ENCODE results near the gene ZMYND8. TPM values are rescaled to one million over a fixed set of nuclear protein-coding genes. Genes with fewer than 3 reads are reported as not detected.
"Not testable (repeated sequence)": the region's sequence is repeated elsewhere in the genome, so short reads cannot be mapped to it uniquely, and the experiment has no call there.

The ZMYND8 gene
- total and polyA plus RNA-seq, 3 donors from 2014 or later, result 30.4 to 102 (median 87.2) TPM

DNA sequence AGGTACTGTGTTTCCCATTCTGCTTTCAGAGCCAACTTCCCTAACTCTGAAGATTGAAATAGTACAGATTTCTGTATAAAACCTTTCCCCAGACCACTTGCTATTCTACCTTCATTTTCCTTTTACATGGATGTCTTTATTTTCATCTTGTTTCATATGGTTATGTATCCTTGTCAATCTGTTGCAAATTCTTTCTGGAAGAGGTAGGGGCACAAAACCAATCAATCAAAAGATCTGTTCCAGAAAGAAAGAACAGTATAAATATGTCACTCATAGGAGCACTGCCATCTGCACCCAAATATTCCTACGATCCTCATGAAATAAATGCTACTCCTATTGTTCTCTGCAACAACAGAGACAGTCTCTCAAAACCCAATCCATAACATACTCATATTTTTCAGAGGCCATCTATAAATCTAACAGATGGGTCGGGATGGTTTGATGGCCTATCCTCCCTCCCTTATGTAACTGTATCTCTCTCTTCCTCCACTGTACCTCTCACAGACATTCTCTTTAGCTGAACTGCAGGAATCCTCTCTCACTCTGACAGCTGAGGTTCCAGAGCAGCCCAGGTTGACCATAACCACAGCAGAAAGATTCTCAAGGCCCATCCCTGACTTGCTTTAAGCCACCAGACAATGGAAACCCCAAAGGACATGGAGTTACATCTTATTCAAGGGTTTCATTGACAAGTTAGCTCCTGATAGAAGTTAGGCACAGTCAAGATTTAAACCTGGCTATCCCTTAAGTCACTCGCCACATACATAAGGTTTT lies 112.8 kb downstream of the ZMYND8 start:
- DNase-seq, result no peak
- H3K4me3 ChIP-seq, result no peak overlapping the region
- intact Hi-C loops (cut with DNase I; ENCODE audit: low total_unique reads), result no loop called here
- 90 to 93% methylated on average over 3 of the region's 3 CpGs for WGBS, 2 donors
- H3K27me3 ChIP-seq, result no peaks in the 10 kb centered on the region
- H3K9me3 ChIP-seq, result no peaks in the 10 kb centered on the region
- no peaks in the 10 kb centered on the region for H3K4me1 ChIP-seq
- TF ChIP-seq, protein P1, sequence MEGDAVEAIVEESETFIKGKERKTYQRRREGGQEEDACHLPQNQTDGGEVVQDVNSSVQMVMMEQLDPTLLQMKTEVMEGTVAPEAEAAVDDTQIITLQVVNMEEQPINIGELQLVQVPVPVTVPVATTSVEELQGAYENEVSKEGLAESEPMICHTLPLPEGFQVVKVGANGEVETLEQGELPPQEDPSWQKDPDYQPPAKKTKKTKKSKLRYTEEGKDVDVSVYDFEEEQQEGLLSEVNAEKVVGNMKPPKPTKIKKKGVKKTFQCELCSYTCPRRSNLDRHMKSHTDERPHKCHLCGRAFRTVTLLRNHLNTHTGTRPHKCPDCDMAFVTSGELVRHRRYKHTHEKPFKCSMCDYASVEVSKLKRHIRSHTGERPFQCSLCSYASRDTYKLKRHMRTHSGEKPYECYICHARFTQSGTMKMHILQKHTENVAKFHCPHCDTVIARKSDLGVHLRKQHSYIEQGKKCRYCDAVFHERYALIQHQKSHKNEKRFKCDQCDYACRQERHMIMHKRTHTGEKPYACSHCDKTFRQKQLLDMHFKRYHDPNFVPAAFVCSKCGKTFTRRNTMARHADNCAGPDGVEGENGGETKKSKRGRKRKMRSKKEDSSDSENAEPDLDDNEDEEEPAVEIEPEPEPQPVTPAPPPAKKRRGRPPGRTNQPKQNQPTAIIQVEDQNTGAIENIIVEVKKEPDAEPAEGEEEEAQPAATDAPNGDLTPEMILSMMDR (IDR thresholded peaks at IDR 0.05), result no peak
- no peak for TF ChIP-seq POLR2A (IDR thresholded peaks at IDR 0.05)
- no peak overlapping the region for H3K27ac ChIP-seq
- no peaks in the 10 kb centered on the region for H3K36me3 ChIP-seq (ENCODE audit: low read depth, missing control alignments)

DNA sequence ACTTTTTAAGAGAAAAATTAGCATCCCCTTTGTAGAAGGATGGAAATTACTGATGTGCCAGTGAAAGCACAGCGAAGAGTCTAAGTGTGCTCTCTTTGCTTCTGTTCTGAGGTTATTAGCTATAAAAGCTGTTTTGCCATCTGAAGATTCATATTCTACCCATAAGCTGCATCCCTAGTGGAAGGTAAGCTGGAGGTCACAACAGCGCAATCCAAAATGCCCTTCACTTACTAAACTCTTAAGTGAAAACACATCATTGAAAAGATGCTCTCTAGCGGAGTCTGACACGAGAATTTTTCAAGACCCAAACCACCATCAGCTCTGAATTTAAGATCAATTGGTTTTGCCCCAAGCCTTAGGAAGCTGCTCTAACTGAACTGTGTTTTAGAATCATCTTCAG lies 113.5 kb downstream of the ZMYND8 start:
- peaks cover 1% of the 10 kb centered on the region for H3K4me1 ChIP-seq
- TF ChIP-seq, protein P1 (IDR thresholded peaks at IDR 0.05), result no peak
- no peak for TF ChIP-seq POLR2A (IDR thresholded peaks at IDR 0.05)
- WGBS, 2 donors, result 94 to 99% methylated on average over 4 of the region's 4 CpGs
- intact Hi-C loops (cut with DNase I; ENCODE audit: low total_unique reads), result no loop called here
- H3K27me3 ChIP-seq, result no peaks in the 10 kb centered on the region
- no peak overlapping the region for H3K27ac ChIP-seq
- DNase-seq, result no peak
- no peaks in the 10 kb centered on the region for H3K36me3 ChIP-seq (ENCODE audit: low read depth, missing control alignments)
- H3K9me3 ChIP-seq, result no peaks in the 10 kb centered on the region
- H3K4me3 ChIP-seq, result no peak overlapping the region

DNA sequence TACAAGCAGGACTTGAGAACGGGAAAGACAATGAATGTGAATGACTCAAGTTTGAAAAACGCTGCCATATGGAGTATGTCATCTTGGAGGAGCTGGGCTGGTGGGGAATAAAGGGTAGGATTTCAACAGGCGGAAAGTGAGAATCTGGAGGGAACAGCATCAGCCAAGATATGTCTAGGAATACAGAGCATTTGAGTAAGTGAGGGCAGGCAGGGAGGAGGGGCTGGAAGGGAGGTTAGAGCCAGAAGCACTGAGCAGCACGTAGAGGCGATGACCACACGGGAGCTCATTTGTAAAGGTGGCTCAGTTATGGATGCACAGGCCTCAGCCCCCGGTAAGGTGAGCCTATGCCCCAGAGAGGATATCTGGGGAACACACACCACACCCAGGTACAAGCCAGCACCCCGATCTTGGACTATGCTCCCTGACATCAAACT lies 115.1 kb downstream of the ZMYND8 start:
- no peak for DNase-seq
- Histone ChIP-seq H3K9me3 (no peaks in the 10 kb centered on the region), H3K4me1 (peaks cover 6% of the 10 kb centered on the region), H3K27ac (no peak overlapping the region), H3K36me3 (ENCODE audit: low read depth, missing control alignments) (no peaks in the 10 kb centered on the region), H3K27me3 (no peaks in the 10 kb centered on the region), H3K4me3 (no peak overlapping the region)
- TF ChIP-seq POLR2A (IDR thresholded peaks at IDR 0.05), result no peak
- TF ChIP-seq, protein P1 (IDR thresholded peaks at IDR 0.05), result no peak
- 85 to 91% methylated on average over 8 of the region's 8 CpGs for WGBS, 2 donors
- intact Hi-C loops (cut with DNase I; ENCODE audit: low total_unique reads), result no loop called here

DNA sequence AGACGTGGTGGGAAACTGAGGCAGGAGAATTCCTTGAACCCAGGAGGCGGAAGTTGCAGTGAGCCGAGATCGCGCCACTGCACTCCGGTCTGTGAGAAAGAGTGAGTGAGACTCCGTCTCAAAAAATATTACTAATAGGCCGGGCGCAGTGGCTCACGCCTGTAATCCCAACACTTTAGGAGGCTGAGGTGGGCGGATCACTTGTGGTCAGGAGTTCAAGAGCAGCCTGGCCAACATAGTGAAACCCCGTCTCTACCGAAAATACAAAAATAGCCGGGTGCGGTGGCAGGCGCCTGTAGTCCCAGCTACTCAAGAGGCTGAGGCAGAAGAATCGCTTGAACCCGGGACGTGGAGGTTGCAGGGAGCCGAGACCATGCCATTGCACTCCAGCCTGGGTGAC lies 116.4 kb downstream of the ZMYND8 start:
- intact Hi-C loops (cut with DNase I; ENCODE audit: low total_unique reads); H3K27ac ChIP-seq; H3K4me1 ChIP-seq; H3K9me3 ChIP-seq; H3K27me3 ChIP-seq; DNase-seq; H3K4me3 ChIP-seq; H3K36me3 ChIP-seq (ENCODE audit: low read depth, missing control alignments): not testable (repeated sequence)
- WGBS, 2 donors, result 75 to 77% methylated on average over 14 to 20 of the region's 20 CpGs

DNA sequence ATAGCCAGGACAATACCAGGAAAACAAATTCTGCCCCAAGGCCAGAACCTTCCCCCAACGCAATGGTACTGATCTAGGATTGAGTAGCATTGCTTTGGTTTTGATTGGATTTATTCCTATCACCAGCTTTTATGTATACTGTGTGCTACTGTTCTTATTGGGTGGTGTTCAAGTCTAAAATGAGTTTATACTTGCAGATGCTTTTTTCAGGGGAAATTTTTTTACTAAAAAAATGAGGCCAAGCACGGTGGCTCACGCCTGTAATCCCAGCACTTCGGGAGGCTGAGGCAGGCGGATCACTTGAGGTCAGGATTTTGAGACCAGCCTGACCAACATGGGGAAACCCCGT lies 116.8 kb downstream of the ZMYND8 start:
- DNase-seq, result no peak
- Histone ChIP-seq H3K4me3 (peak overlapping the region in 1 of 2 donors; percentile 42), H3K9me3 (no peaks in the 10 kb centered on the region), H3K27me3 (no peaks in the 10 kb centered on the region), H3K36me3 (ENCODE audit: low read depth, missing control alignments) (no peaks in the 10 kb centered on the region), H3K4me1 (peaks cover 6% of the 10 kb centered on the region), H3K27ac (no peak overlapping the region)
- TF ChIP-seq POLR2A (IDR thresholded peaks at IDR 0.05), result no peak
- TF ChIP-seq, protein P1 (IDR thresholded peaks at IDR 0.05), result no peak
- WGBS, 2 donors, result 42 to 68% methylated on average over 6 of the region's 6 CpGs
- intact Hi-C loops (cut with DNase I; ENCODE audit: low total_unique reads), result no loop called here

Measured in testis (tissue), 3 donors.